ENCODE results near the gene LMOD1.
"Not testable (repeated sequence)": the region's sequence is repeated elsewhere in the genome, so short reads cannot be mapped to it uniquely, and the experiment has no call there.

The LMOD1 gene

DNA sequence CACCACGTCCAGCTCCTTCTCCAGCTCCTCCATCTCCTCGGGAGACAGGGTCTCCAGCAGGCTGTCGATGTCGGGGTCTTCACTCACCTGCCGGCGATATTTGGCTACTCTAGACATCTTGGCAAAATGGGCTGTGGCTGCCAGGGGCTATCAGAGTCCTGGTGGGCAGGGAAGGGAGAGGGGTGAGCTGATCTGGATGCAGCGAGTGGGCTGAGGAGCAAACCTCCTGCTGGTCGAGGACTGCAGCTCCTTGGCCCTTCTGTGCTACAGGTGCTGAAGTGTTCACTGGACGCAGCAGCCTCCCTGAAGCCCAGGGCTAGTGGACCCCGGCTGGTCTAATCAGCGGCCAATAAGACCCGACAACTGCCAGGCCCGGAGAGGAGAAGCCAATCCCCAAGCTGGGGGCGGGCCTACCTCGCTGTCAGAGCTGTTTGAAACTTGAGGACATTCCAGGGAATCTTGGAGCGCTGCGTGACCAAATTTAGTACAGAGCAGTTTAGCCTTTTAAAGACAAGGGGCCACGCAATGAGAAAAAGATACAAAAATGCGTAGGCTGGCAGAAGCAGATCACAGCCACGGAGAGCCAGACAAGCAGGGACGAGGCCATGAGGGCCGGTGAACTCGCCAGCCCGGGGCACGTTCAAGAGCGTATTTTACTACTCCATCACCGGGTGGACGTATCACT is at the start of gene LMOD1:
TSS of gene LMOD1 (minus strand) at position 325 of the 685 bp plus-strand sequence. CDS start at position 117, 208 bp downstream.
- DNase-seq, result peak; percentile 15

DNA sequence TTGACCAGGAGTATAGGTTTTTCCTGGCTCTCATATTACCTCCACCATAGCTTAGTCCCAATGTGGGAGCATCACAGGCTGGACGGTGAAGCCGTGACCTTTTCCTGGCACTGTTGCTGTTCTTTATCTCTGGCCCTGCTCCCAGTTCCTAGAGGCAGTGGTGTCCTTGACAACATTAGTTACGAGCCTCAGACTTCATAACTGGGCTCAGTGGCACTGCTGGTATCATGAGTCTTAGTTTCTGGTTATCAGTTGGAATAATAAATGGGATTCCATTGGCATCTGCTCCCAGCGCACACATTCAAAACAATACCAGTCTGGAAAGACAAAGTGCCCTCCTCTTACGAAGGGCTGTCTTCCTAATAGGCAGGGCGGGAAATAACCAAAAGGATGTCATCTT is 44.1 kb upstream of the LMOD1 start:
- DNase-seq, result no peak

DNA sequence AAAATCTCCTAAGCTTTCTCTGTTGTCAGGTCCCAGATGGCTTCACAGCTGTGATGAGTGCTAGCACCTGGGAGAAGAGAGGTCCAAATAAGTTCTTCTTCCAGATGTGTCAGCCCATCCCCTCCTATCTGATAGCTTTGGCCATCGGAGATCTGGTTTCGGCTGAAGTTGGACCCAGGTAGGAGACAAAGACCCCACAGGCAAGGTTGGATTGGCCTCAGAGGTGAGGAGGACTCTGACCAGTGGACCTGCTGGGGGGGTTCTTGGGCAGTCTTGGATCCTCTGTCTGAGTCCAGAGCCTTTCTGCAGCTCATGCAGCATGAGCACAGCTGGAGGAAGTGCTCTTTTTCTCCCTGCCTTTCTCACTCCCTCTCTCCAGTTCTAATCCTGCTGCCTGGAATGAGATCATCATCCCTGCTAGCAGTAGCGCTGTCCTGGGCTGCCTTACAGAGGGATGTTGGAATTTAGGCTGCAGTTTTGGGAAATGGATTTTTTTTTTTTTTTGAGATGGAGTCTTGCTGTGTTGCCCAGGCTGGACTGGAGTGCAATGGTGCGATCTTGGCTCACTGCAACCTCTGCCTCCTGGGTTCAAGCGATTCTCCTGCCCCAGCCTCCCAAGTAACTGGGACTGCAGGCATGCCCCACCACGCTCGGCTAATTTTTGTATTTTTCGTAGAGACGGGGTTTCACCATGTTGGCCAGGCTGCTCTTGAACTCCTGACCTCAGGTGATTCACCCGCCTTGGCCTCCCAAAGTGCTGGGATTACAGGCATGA is 43.2 kb upstream of the LMOD1 start:
- DNase-seq, result no peak

DNA sequence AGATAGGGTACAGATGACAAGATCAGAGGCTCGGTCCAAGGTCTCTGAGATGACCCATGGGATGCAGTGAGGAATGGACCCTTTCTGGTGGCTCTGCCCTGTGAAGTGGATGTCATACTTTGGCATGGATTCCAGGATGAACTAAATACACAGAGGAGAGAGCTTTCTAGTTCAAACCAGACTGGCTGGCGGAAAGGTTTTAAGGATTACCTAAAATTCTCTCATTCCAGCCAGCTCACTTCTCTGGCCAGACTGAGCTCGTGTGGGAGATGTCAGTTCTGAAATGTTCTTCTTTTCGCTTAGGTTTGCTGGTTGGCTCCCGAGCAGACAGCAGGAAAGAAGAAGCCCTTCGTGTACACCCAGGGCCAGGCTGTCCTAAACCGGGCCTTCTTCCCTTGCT is 42.3 kb upstream of the LMOD1 start:
- no peak for DNase-seq

DNA sequence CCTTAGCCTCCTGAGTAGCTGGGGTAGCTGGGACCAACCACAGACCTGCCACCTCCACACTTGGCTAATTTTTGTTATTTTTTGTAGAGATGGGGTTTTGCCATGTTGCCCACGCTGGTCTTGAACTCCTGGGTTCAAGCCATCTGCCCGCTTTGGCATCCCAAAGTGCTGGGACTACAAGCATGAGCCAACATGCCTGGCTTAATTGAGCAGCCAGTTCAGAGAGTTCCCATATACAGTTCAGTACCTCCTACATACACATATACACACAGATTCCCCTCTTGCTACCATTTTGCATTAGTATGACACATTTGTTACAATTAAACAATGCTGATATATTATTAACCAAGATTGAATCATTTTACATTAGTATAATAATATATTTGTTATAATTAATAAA is 39.0 kb upstream of the LMOD1 start:
- DNase-seq, result no peak

DNA sequence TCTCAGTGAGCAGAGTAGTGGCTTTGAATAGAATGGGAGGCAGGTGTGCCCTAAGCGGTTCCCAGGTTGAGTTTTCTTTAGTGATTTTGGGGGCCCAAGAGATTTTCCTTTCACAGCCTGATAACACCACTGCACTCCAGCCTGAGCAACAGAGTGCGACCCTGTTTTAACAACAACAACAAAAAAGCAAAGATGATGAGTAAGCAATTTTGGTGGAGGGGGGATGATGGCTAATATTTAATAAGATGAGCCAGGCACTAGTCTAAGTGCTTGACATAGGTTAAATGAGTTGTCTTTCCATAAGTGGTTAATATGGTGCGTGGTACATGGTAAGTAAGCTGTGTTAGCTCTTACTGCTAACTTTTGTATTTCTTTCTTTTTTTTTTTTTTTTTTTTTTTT is 38.1 kb upstream of the LMOD1 start:
- DNase-seq, result no peak

DNA sequence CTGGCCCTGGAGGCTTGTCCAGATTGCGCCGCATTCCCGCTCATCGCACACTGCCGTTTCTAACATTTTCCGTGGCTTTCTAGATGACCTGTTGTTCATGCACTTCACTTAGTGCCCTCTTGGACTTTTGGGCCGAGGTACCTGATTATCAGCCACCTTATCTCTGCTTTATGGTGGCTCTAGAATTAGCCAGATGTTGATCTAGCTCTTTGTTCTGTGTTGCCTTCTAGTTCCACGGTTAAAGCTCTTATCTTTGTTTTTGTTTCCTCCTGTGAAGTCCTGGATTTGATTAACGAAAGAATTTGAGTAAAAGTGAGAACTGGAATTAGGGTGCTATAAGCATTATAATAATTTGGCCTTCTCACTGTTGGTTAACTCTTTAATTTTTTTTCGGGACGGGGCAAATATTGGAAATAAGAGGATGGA is 37.0 kb upstream of the LMOD1 start:
- DNase-seq, result no peak

DNA sequence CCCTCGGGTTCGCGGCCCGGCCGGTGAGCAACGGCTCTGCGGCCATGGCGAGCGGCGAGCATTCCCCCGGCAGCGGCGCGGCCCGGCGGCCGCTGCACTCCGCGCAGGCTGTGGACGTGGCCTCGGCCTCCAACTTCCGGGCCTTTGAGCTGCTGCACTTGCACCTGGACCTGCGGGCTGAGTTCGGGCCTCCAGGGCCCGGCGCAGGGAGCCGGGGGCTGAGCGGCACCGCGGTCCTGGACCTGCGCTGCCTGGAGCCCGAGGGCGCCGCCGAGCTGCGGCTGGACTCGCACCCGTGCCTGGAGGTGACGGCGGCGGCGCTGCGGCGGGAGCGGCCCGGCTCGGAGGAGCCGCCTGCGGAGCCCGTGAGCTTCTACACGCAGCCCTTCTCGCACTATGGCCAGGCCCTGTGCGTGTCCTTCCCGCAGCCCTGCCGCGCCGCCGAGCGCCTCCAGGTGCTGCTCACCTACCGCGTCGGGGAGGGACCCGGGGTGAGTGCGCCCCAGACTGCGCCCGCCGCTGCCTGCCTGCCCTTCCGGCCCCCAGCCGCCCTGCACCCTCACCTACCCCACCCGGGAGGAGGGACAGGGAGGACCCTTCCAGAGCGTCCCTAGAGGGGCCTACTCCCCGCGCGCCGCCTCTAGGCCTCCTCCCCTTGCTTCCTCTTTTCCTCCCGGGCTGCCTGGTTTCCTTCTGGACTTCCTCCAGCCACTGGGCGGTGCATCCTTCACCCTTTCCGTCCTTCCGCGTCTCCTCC is 36.5 kb upstream of the LMOD1 start, which contains the start of gene RNPEP:
TSS of gene RNPEP (plus strand) at position 26 of the 757 bp plus-strand sequence. CDS start at position 45, 19 bp downstream.
- peak; percentile 17 for DNase-seq

DNA sequence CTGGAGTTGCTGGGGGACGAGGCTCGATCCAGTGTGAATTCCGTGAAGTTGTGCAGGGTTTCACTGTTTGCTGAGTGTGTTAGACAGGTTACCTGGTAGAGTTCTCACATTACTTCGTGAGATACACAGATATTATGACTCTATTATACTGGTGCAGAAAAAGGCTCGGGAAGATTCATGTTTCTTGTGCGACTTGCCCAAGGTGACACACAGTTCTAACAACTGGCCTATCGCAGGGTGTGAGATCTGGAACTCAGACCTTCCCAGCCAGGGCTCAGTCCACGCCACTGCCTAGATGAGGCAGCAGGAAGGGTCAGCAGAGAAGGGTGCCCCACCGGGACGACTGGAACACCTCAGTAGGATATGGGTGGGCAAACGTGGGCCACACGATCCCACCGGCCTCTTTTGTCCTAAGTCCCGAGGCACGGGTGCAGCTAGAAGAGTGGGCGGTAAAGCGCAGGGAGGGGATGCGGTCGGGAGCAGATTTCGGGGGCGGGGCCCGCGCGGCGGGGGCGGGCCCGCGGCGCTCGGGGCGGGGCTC is 35.8 kb upstream of the LMOD1 start:
- no peak for DNase-seq

DNA sequence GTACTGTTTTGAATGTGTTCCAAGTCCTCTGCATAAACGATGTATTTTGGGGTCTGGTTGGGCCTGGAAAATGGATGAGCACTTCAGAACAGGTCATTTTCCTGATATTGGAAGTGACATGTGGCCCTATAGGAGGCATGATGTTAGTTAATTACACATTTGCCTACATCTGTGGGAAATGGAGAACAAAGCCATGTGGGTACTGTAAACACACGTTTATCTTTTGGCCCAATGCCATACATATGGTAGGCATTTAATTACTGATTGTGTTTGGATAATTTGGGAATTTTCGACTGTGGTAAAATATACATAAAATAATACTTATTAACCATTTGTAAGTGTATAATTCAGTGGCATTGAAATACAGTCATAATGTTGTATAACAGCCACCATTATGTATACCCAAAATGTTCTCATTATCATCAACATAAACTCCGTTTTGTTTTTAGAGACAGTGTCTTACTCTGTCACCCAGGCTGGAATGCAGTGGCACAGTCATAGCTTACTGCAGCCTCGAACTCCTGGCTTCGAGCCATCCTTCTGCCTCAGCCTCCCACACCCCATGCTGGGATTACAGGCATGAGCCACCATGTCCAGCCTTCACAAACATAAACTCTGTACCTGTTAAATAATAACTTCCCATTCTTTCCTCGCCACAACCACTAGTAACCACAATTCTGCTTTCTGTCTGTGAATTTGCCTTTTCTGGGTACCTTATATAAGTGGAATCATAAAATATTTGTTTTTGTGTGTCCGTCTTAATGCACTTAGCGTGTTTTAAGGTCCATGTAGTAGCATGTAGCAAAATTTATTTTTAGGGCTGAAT is 24.2 kb upstream of the LMOD1 start:
- DNase-seq, result no peak

DNA sequence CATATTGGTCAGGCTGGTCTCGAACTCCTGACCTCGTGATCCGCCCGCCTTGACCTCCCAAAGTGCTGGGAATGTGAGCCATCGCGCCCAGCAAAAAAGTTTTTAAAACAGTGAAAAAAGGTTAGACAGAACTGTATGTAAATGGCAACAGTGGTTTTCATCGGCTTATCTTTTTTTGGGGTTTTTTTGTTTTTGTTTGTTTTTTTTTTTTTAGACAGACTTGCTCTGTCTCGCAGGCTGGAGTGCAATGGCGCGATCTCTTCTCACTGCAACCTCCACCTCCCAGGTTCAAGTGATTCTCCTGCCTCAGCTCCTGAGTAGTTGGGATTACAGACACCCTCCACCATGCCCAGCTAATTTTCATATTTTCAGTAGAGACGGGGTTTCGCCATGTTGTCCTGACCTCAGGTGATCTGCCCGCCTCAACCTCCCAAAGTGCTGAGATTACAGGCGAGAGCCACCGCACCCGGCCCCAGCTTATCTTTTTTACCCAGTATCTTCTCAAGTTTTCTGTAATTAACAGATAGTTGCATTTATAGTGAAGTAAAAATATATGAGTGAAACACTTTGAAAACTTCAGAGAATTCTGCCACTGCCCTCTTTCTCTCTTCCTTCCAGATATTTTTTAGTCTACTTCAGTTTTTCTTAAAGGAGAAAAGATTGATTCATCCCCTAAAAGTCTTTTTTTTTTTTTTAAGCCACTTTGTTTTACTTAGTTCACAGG is 22.0 kb upstream of the LMOD1 start:
- no peak for DNase-seq

DNA sequence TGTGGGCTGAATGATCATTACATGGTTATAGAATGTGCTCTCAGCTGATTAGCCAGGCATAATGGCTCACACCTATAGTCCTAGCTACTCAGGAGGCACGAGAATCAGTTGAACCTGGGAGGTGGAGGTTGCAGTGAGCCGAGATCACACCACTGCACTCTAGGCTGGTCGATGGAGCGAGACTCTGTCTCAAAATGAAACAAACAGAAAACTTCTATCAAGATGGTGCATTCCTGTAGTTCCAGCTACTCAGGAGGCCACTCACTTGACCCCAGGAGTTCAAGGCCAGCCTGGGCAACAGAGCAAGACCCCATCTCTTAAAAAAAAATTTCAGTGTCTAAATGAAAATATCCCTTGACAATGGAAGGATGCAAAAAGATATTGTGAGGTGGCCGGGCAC is 19.8 kb upstream of the LMOD1 start:
- no peak for DNase-seq

DNA sequence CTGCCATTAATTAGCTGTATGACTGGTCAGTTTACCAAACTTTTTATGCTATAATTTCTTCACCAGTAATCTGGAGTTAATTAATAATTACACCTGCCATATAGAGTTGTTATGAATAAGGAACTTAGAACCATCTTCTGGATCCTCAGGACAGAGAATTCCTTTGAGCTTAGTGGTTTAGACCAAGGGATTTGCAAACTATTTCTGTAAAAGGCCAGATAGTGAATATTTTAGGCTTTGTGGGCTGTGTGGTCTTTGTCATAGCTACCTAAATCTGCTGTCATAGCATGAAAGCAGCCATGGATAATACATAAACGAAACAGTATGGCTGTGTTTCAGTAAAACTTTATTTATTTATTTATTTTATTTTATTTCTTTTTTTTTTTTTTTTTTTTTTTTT is 17.9 kb upstream of the LMOD1 start:
- DNase-seq, result no peak

DNA sequence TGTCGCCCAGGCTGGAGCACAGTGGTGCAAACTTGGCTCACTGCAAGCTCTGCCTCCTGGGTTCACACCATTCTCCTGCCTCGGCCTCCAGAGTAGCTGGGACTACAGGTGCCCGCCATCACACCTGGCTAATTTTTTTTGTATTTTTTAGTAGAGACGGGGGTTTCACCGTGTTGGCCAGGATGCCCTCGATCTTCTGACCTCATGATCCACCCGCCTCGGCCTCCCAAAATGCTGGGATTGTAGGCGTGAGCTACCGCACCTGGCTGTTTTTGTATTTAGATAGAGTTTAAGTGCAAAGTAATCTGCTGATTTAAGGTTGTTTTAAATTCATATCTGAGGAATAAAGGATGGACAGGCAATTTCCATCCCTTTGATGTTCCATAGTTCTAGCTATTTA is 16.0 kb upstream of the LMOD1 start:
- DNase-seq, result not testable (repeated sequence)

DNA sequence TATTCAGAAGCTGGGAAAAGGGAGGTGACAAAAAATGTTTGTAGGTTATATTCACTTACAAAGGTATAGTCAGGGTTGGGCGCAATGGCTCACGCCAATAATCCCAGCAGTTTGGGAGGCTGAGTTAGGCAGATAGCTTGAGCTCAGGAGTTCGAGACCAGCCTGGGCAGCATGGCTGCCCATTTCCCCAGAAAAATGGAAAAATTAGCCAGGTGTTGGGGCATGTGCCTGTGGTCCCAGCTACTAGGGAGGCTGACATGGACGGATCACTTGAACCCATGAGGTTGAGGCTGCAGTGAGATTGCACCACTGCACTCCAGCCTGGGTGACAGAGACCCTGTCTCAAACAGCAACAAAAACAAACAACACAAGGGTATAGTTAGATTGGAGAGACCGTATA is 12.0 kb upstream of the LMOD1 start:
- no peak for DNase-seq

DNA sequence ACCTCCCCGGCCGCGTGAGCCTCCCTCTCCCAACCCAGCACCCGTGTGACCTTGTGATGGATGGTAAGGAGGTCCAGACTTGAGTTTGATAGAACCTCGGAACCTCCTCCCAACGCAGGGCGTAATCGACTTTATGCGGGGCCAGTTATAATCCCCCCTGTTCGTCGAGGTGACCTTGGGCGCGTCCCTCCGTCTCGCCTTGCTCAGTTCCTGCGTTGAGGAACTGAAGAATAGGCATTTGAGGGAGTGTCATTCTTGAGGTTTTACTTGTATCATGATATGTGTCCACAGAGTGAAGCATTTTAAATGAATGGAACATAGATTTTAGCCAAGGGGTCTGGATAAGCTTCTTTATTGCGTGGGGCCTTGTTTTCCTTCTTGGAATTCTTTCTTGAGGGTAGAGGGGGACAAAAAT is 9.4 kb upstream of the LMOD1 start:
- DNase-seq, result no peak

DNA sequence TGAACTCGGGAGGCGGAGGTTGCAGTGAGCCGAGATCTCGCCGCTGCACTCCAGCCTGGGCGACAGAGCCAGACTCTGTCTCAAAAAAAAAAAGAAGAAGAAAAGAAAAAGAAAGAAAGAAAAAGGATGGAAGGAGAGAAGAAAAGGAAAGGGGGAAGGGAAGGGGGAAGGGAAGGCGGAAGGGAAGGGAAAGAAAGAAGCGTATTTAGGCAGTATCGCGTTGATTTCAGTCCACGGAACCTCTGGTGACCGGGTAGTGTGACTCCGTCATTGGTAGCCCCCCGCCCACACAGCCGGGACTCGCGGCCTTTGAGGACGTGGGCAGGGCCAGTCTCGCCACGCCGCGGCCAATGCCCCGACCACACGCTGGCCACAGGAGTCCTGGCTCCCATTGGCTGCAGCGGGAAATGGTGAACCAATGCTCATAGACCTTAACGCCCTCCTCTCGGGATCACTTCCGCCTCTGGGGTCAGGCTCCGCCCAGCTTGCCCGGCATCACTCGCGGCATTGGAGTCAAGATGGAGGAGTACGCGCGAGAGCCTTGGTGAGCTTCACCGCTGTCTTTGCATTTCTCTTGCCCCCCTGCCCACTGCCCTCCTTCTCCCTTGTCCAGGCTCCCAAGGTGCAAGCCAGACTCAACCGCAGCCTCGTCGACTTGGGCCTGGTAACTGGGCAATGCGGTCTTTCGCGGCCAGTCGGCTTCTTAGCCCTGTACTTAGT is 8.8 kb upstream of the LMOD1 start, which contains the start of gene TIMM17A:
TSS of gene TIMM17A (plus strand) at position 495 of the 720 bp plus-strand sequence. CDS start at position 519, 24 bp downstream.
- DNase-seq, result peak; percentile 91

DNA sequence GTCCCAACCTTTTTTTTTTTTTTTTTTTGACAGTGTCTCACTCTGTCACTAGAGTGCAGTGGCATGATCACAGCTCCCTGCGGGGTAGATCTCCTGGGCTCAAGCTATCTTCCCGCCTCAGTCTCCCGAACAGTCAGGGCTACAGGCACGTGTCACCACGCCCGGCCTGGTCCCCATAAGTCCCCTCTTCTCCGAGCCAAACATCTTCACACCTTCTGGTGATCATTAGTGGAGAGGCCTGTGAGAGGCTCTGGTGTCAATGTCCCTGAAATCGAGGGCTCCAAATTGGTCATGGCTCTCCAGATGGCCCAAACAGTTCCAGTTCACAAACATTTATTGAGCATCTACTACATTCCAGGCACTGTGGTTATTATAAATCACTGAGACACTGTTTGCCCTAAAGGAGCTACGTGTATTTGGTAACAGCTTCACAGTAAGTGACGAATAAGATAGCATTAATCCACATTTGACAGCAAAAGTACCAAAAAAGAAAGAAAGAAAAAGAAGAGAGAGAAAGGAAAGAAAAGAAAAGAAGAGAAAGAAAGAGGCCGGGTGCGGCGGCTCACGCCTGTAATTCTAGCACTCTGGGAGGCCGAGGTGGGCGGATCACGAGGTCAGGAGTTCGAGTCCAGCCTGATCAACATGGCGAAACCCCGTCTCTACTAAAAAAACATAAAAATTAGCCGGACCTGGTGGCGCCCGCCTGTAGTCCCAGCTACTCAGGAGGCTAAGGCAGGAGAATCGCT is 8.1 kb upstream of the LMOD1 start:
- no peak for DNase-seq

DNA sequence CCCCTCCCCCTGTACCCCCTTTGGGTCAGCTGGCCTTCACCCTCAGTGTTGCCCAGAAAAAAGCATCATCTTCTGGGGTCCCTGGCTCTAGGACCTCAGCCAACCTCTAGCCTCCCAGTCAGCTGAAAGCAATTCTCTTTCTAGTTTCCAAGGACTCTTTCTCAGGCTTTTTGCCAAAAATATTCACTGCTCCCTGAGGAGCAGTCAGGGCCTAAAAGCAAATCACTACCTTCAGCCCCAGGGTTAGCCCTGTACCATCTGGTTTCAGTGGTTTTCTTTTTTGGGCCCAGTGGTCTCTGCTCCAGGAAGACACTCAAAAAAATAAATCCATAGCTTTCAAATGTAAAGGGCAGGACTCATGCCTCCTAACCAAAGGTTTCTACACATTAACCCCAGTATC is 3.1 kb upstream of the LMOD1 start:
- no peak for DNase-seq

DNA sequence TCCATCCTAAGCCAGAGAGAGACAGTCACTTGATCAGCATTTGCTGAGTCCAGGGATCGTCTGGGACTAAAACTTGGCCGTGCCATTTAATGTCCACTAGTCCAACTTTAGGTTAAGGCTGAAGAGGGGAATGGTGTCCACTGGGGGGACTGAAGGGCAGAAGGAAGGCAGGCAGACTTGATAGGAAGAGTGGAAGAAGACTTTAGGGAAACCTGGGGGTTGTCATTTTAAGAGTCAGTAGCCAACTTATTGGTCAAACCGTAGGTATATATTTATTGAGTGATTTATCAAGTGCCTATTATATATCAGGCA is 1.3 kb upstream of the LMOD1 start:
- no peak for DNase-seq

Data from NCI-H2029 (cell line).